Measurements from ENCODE around the gene DSCAML1. TPM values are rescaled to one million over a fixed set of nuclear protein-coding genes. Genes with fewer than 3 reads are reported as not detected.
A peak's percentile ranks its signal among the peaks of the same experiment; 100 is the strongest.

Gene DSCAML1
- total and polyA plus RNA-seq, 4 donors, result 0.18 to 1.5 (median 1.1) TPM

- Histone ChIP-seq H3K9me3 (ENCODE audit: control insufficient read depth in 4 of 4, insufficient read depth in 3 of 4, low read length in 3 of 4) (no peaks in the 10 kb centered on the region), H3K27me3 (ENCODE audit: control insufficient read depth in 3 of 3, insufficient read depth in 3 of 3, low read length in 2 of 3) (no peaks in the 10 kb centered on the region), H3K27ac (ENCODE audit: low read depth in 1 of 2, low read length in 1 of 2) (no peak overlapping the region), H3K4me3 (no peak overlapping the region), H3K36me3 (ENCODE audit: control insufficient read depth in 4 of 4, insufficient read depth in 4 of 4, low read length in 4 of 4) (no peaks in the 10 kb centered on the region), H3K9ac (ENCODE audit: insufficient read depth in 1 of 2, low read length in 2 of 2) (no peak overlapping the region), H3K4me1 (ENCODE audit: control insufficient read depth in 5 of 5, insufficient read depth in 5 of 5, low read length in 5 of 5) (peaks cover 0 to 41% (median 17%) of the 10 kb centered on the region in 5 donors)
- peak in 1 of 3 donors; percentile 7 for DNase-seq
- WGBS, 2 donors, result 86 to 90% methylated on average over 14 of the region's 14 CpGs
- no peak for TF ChIP-seq CTCF (IDR thresholded peaks at IDR 0.05; ENCODE audit: control extremely low read depth, extremely low read depth)
- ATAC-seq (ENCODE audit: insufficient read depth, low FRiP score), result no peak
Observed at GRCh38 chr11:117830072-117830471, 33.1 kb upstream of the DSCAML1 start.

- Histone ChIP-seq H3K27me3 (ENCODE audit: control insufficient read depth in 3 of 3, insufficient read depth in 3 of 3, low read length in 2 of 3) (no peaks in the 10 kb centered on the region), H3K4me3 (no peak overlapping the region), H3K27ac (ENCODE audit: low read depth in 1 of 2, low read length in 1 of 2) (peak overlapping the region in 1 of 2 donors; percentile 14), H3K4me1 (ENCODE audit: control insufficient read depth in 5 of 5, insufficient read depth in 5 of 5, low read length in 5 of 5) (peaks cover 0 to 49% (median 24%) of the 10 kb centered on the region in 5 donors), H3K36me3 (ENCODE audit: control insufficient read depth in 4 of 4, insufficient read depth in 4 of 4, low read length in 4 of 4) (no peaks in the 10 kb centered on the region), H3K9me3 (ENCODE audit: control insufficient read depth in 4 of 4, insufficient read depth in 3 of 4, low read length in 3 of 4) (no peaks in the 10 kb centered on the region), H3K9ac (ENCODE audit: insufficient read depth in 1 of 2, low read length in 2 of 2) (no peak overlapping the region)
- ATAC-seq (ENCODE audit: insufficient read depth, low FRiP score) (no peak), DNase-seq (no peak)
- TF ChIP-seq CTCF (IDR thresholded peaks at IDR 0.05; ENCODE audit: control extremely low read depth, extremely low read depth), result no peak
- 67 to 79% methylated on average over 7 of the region's 7 CpGs for WGBS, 2 donors
Observed at GRCh38 chr11:117829369-117829725, 32.3 kb upstream of the DSCAML1 start.

GRCh38 chr11:117828611-117829368 is 31.8 kb upstream of the DSCAML1 start:
- 53 to 66% methylated on average over 14 to 16 of the region's 16 CpGs for WGBS, 2 donors
- Histone ChIP-seq H3K9ac (ENCODE audit: insufficient read depth in 1 of 2, low read length in 2 of 2) (no peak overlapping the region), H3K27me3 (ENCODE audit: control insufficient read depth in 3 of 3, insufficient read depth in 3 of 3, low read length in 2 of 3) (no peaks in the 10 kb centered on the region), H3K9me3 (ENCODE audit: control insufficient read depth in 4 of 4, insufficient read depth in 3 of 4, low read length in 3 of 4) (no peaks in the 10 kb centered on the region), H3K27ac (ENCODE audit: low read depth in 1 of 2, low read length in 1 of 2) (peak overlapping the region in 1 of 2 donors; percentile 54), H3K4me3 (no peak overlapping the region), H3K4me1 (ENCODE audit: control insufficient read depth in 5 of 5, insufficient read depth in 5 of 5, low read length in 5 of 5) (peaks cover 0 to 51% (median 28%) of the 10 kb centered on the region in 5 donors), H3K36me3 (ENCODE audit: control insufficient read depth in 4 of 4, insufficient read depth in 4 of 4, low read length in 4 of 4) (no peaks in the 10 kb centered on the region)
- ATAC-seq (ENCODE audit: insufficient read depth, low FRiP score) (peak; percentile 43), DNase-seq (peak in 1 of 3 donors; percentile 23)
- no peak for TF ChIP-seq CTCF (IDR thresholded peaks at IDR 0.05; ENCODE audit: control extremely low read depth, extremely low read depth)
